Type B pancreatic cell (in vitro differentiated cells): ENCODE results near the gene CD3G. TPM values are rescaled to one million over a fixed set of nuclear protein-coding genes. Genes with fewer than 3 reads are reported as not detected.
"Not testable (repeated sequence)": the region's sequence is repeated elsewhere in the genome, so short reads cannot be mapped to it uniquely, and the experiment has no call there.

ENCODE experiments used
- DNase-seq: peaks from one replicate; pipeline ENCODE4 v3.0.0; 2021; ENCODE audit warnings: mixed read lengths; ENCODE audit not compliant: unreplicated experiment; ENCODE audit errors: extremely low spot score
- H3K27ac Mint-ChIP-seq: 2 replicates; pipeline ENCODE4 v1.8.0; 2021; ENCODE audit warnings: mild to moderate bottlenecking, mixed read lengths
- H3K27me3 Mint-ChIP-seq: 2 replicates; pipeline ENCODE4 v1.8.0; 2021; ENCODE audit warnings: mixed read lengths
- H3K36me3 Mint-ChIP-seq: 2 replicates; pipeline ENCODE4 v1.8.0; 2021; ENCODE audit warnings: mixed read lengths
- H3K4me1 Mint-ChIP-seq: one replicate; pipeline ENCODE4 v1.8.0; 2021; ENCODE audit warnings: mixed read lengths; ENCODE audit not compliant: unreplicated experiment
- H3K4me3 Mint-ChIP-seq: 2 replicates; pipeline ENCODE4 v1.8.0; 2021; ENCODE audit warnings: mild to moderate bottlenecking, mixed read lengths
- H3K9me3 Mint-ChIP-seq: 2 replicates; pipeline ENCODE4 v1.8.0; 2021; ENCODE audit warnings: mixed read lengths
- total RNA-seq: library from RNA; stranded (reverse); gene quantifications from 2 replicates; pipeline ENCODE4 v1.2.1, GENCODE V29; 2021; ENCODE audit warnings: low replicate concordance
- TF ChIP-seq, protein P1 (sequence below): fragments of 200-600 bp; sonication (generic); conservative IDR thresholded peaks from 2 replicates; pipeline ENCODE4 v1.5.0; 2021; ENCODE audit warnings: antibody characterized with exemption, mild to moderate bottlenecking

The CD3G gene
- total RNA-seq, 1 donor from 2014 or later, result not detected

DNA sequence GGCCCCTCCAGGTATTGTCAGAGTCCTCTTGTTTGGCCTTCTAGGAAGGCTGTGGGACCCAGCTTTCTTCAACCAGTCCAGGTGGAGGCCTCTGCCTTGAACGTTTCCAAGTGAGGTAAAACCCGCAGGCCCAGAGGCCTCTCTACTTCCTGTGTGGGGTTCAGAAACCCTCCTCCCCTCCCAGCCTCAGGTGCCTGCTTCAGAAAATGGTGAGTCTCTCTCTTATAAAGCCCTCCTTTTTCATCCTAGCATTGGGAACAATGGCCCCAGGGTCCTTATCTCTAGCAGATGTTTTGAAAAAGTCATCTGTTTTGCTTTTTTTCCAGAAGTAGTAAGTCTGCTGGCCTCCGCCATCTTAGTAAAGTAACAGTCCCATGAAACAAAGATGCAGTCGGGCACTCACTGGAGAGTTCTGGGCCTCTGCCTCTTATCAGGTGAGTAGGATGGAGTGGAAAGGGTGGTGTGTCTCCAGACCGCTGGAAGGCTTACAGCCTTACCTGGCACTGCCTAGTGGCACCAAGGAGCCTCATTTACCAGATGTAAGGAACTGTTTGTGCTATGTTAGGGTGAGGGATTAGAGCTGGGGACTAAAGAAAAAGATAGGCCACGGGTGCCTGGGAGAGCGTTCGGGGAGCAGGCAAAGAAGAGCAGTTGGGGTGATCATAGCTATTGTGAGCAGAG, 39.4 kb upstream of the CD3G start, which contains the start of gene CD3E:
Gene CD3E, plus strand, starts transcription at position 163 of the 681 bp plus-strand sequence. Its CDS starts 223 bp downstream, at position 386.
- Mint-ChIP-seq H3K27ac (no peak within 1 kb of the TSS), H3K9me3 (no peaks in the 10 kb centered on the region), H3K36me3 (no peaks in the 10 kb centered on the region), H3K27me3 (peaks cover 36% of the 10 kb centered on the region), H3K4me3 (no peak within 1 kb of the TSS), H3K4me1 (no peaks in the 10 kb centered on the region)
- TF ChIP-seq, protein P1, sequence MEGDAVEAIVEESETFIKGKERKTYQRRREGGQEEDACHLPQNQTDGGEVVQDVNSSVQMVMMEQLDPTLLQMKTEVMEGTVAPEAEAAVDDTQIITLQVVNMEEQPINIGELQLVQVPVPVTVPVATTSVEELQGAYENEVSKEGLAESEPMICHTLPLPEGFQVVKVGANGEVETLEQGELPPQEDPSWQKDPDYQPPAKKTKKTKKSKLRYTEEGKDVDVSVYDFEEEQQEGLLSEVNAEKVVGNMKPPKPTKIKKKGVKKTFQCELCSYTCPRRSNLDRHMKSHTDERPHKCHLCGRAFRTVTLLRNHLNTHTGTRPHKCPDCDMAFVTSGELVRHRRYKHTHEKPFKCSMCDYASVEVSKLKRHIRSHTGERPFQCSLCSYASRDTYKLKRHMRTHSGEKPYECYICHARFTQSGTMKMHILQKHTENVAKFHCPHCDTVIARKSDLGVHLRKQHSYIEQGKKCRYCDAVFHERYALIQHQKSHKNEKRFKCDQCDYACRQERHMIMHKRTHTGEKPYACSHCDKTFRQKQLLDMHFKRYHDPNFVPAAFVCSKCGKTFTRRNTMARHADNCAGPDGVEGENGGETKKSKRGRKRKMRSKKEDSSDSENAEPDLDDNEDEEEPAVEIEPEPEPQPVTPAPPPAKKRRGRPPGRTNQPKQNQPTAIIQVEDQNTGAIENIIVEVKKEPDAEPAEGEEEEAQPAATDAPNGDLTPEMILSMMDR, result no peak
- no peak for DNase-seq

DNA sequence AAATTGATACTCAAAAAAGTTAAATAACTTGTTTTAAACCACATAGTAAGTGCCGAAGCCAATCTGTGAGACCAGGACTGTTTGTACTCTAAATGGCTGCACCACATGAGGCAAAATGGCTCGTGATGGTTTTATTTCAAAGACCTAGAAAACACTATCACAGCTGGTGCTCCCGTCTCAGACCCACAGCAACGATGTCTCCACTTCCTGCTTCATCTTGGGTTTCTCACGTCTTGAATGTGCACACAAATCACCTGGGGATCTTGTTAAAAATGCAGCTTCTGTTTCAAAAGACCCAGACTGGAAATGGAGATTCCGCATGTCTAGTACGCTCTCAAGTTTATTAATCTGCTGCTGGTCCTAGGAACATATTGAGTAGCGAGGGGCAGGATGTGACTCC, 38.4 kb upstream of the CD3G start:
- H3K36me3 Mint-ChIP-seq, result no peaks in the 10 kb centered on the region
- H3K4me3 Mint-ChIP-seq, result no peak overlapping the region
- DNase-seq, result no peak
- TF ChIP-seq, protein P1, result no peak
- no peak overlapping the region for H3K27ac Mint-ChIP-seq
- H3K4me1 Mint-ChIP-seq, result no peaks in the 10 kb centered on the region
- H3K9me3 Mint-ChIP-seq, result no peaks in the 10 kb centered on the region
- H3K27me3 Mint-ChIP-seq, result peaks cover 29% of the 10 kb centered on the region

GRCh38 chr11:118306556-118306955, 37.6 kb upstream of the CD3G start:
- no peaks in the 10 kb centered on the region for H3K36me3 Mint-ChIP-seq

DNA sequence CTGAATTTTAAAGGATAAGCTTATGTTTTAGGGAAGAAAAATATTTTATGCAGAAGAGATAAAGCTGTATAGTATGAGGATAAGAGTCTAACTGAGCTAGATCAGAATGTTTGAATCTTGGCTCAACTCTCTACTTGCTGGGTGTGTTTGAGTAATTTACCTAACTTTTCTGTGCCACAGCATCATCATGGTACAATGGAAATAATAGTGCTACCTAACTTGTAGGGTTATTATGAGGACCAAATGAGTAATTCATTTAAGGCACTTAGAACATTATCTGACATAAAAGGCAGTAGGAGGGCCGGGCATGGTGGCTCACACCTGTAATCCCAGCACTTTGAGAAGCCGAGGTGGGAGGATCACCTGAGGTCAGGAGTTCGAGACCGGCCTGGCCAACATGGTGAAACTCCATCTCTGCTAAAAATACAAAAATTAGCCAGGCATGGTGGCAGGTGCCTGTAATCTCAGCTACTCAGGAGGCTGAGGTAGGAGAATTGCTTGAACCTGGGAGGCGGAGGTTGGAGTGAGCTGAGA, 35.1 kb upstream of the CD3G start:
- not testable (repeated sequence) for H3K4me1 Mint-ChIP-seq, H3K4me3 Mint-ChIP-seq, H3K27ac Mint-ChIP-seq, H3K9me3 Mint-ChIP-seq, DNase-seq, H3K36me3 Mint-ChIP-seq
- H3K27me3 Mint-ChIP-seq, result peaks cover 17% of the 10 kb centered on the region

More at GRCh38 chr11:118306556-118306955, 37.6 kb upstream of the CD3G start:
- no peaks in the 10 kb centered on the region for H3K4me1 Mint-ChIP-seq
- H3K9me3 Mint-ChIP-seq, result no peaks in the 10 kb centered on the region
- peaks cover 21% of the 10 kb centered on the region for H3K27me3 Mint-ChIP-seq
- no peak overlapping the region for H3K4me3 Mint-ChIP-seq
- H3K27ac Mint-ChIP-seq, result no peak overlapping the region
- TF ChIP-seq, protein P1, result no peak
- no peak for DNase-seq

DNA sequence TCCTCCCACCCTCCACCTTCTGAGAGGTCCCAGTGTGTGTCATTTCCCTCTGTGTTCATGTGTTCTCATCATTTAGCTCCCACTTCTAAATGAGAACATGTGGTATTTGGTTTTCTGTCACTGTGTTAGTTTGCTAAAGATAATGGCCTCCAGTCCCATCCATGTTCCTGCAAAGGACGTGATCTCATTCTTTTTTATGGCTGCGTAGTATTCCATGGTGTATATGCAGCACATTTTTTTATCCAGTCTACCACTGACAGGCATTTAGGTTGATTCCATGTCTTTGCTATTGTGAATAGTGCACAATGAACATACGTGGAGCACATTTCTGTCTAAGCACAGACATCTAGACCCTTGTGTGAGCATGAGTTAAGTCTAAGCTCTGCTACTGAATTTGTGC, 33.9 kb upstream of the CD3G start:
- H3K4me3 Mint-ChIP-seq, result no peak overlapping the region
- H3K4me1 Mint-ChIP-seq, result peaks cover 6% of the 10 kb centered on the region
- no peaks in the 10 kb centered on the region for H3K9me3 Mint-ChIP-seq
- H3K27me3 Mint-ChIP-seq, result peaks cover 24% of the 10 kb centered on the region
- H3K27ac Mint-ChIP-seq, result no peak overlapping the region
- TF ChIP-seq, protein P1, result no peak
- no peak for DNase-seq
- H3K36me3 Mint-ChIP-seq, result no peaks in the 10 kb centered on the region

- Mint-ChIP-seq H3K36me3 (no peaks in the 10 kb centered on the region), H3K9me3 (no peaks in the 10 kb centered on the region), H3K27ac (no peak overlapping the region), H3K27me3 (peaks cover 30% of the 10 kb centered on the region), H3K4me3 (no peak overlapping the region), H3K4me1 (peaks cover 12% of the 10 kb centered on the region)
- DNase-seq, result no peak
- TF ChIP-seq, protein P1, result no peak
These were observed 33.2 kb upstream of the CD3G start for GRCh38 chr11:118310781-118311485.
